ENCODE results near the gene ARIH2.
A peak's percentile ranks its signal among the peaks of the same experiment; 100 is the strongest.

The ARIH2 gene

GRCh38 chr3:48985831-48986376 lies 67.3 kb downstream of the ARIH2 start:
- H3K27me3 ChIP-seq (replicated peaks; ENCODE audit: insufficient read depth, low read length), result no peaks in the 10 kb centered on the region
- TF ChIP-seq CTCF (IDR thresholded peaks at IDR 0.05; ENCODE audit: low read length), result no peak
- peaks cover 4% of the 10 kb centered on the region for H3K36me3 ChIP-seq (replicated peaks; ENCODE audit: insufficient read depth, low read length)

DNA sequence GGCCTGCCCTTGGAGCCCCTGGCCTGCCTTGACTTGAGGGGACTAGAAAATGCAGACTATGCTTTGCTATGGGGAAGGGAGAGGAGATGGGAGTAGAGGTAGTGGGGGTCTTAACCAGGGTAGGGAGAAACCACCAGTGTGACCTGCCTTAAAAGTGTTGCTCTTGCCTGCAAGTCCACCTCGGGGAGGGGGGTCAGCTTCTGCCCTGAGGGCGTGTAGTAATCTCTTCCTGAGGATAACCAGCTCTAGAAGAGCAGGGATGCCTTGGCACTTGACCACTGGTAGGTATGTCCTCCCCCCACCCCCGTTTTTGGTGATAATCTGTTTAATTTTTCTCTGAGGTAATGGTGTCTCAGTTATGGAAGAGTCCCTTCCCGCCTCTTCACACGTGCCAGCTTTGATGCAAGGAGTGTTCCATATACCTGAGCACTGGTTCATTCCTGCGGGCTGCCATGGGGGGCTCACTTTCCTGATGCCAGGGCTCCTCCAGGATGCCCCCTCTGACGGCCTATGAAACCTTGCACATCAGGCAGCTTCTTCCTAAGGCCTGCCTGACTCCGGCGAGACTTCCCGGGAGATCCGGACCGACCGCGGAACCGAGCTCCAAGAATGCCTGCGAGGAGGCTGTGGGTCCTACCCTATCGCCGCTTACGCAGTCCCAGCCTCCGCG lies 70.6 kb downstream of the ARIH2 start:
- no peak for TF ChIP-seq EZH2phosphoT487 (IDR thresholded peaks at IDR 0.05; ENCODE audit: low read length)
- TF ChIP-seq EZH2 (optimal IDR thresholded peaks at IDR 0.05; ENCODE audit: low read depth, low read length), result no peak
- TF ChIP-seq CTCF (IDR thresholded peaks at IDR 0.05; ENCODE audit: low read length), result no peak
- Histone ChIP-seq H3K4me3 (ENCODE audit: low read length) (peak overlapping the region; percentile 68), H3K4me1 (ENCODE audit: low read length) (peaks cover 13% of the 10 kb centered on the region), H4K20me1 (ENCODE audit: insufficient read depth, low read length) (no peaks in the 10 kb centered on the region), H3K36me3 (replicated peaks; ENCODE audit: insufficient read depth, low read length) (no peaks in the 10 kb centered on the region), H3K4me2 (ENCODE audit: low read depth, low read length) (peak overlapping the region; percentile 97), H3K9me3 (replicated peaks; ENCODE audit: insufficient read depth, low read length) (no peaks in the 10 kb centered on the region), H3K9ac (ENCODE audit: low read length) (peak overlapping the region; percentile 75), H2AFZ (ENCODE audit: low read length) (peak overlapping the region; percentile 96), H3K27me3 (replicated peaks; ENCODE audit: insufficient read depth, low read length) (no peaks in the 10 kb centered on the region), H3K27ac (ENCODE audit: low read length) (peak overlapping the region; percentile 70; the same call in 1 of the 2 replicates), H3K79me2 (ENCODE audit: low read length) (peaks cover 40% of the 10 kb centered on the region), H3F3A (ENCODE audit: insufficient read depth, low read length) (peaks cover 3% of the 10 kb centered on the region; the same call in 1 of the 2 replicates), H3K9me2 (replicated peaks; ENCODE audit: insufficient read depth, low read length) (no peaks in the 10 kb centered on the region)
- DNase-seq, result peak; percentile 12

More at GRCh38 chr3:48985831-48986376, 67.3 kb downstream of the ARIH2 start:
- H3K79me2 ChIP-seq (ENCODE audit: low read length), result peaks cover 15% of the 10 kb centered on the region
- H3K9me3 ChIP-seq (replicated peaks; ENCODE audit: insufficient read depth, low read length), result no peaks in the 10 kb centered on the region
- no peak overlapping the region for H3K9ac ChIP-seq (ENCODE audit: low read length)
- peaks cover 6% of the 10 kb centered on the region; the same call in 1 of the 2 replicates for H3K4me1 ChIP-seq (ENCODE audit: low read length)
- no peak for DNase-seq
- H3K27ac ChIP-seq (ENCODE audit: low read length), result no peak overlapping the region
- H2AFZ ChIP-seq (ENCODE audit: low read length), result no peak overlapping the region
- no peak overlapping the region for H3K4me2 ChIP-seq (ENCODE audit: low read depth, low read length)
- H3K4me3 ChIP-seq (ENCODE audit: low read length), result no peak overlapping the region
- H3F3A ChIP-seq (ENCODE audit: insufficient read depth, low read length), result peaks cover 3% of the 10 kb centered on the region; the same call in 1 of the 2 replicates
- H3K9me2 ChIP-seq (replicated peaks; ENCODE audit: insufficient read depth, low read length), result no peaks in the 10 kb centered on the region
- no peaks in the 10 kb centered on the region for H4K20me1 ChIP-seq (ENCODE audit: insufficient read depth, low read length)

DNA sequence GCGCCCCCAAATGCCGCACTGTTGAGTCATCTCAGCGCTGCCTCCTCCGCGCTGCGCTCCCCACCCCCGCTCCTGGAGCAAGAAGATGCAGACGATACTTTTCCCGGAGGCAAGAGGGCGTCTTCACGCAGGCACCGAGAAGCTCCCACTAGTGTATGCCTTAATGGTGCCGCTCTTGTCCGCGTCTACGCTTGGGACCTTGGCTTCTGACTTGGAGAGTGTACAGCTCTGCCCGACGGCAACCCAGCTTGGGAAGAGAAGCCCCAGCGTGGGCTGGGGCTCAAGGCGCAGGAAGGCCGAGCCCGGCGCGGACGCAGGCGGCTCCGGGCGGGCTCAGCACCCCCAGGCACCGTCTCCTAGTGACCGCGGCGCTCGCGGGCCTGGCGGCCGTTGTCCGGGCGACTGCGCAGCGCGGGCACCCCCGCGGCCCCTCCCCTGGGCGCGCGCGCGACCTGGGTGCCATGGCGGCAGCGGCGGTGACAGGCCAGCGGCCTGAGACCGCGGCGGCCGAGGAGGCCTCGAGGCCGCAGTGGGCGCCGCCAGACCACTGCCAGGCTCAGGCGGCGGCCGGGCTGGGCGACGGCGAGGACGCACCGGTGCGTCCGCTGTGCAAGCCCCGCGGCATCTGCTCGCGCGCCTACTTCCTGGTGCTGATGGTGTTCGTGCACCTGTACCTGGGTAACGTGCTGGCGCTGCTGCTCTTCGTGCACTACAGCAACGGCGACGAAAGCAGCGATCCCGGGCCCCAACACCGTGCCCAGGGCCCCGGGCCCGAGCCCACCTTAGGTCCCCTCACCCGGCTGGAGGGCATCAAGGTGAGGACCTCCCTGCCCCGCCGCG lies 71.4 kb downstream of the ARIH2 start, which contains the start of gene P4HTM:
P4HTM (plus strand) TSS at position 446 of the 840 bp plus-strand sequence; CDS start at position 462, 16 bp downstream.
- peak; percentile 72 for DNase-seq
- no peak for TF ChIP-seq EZH2phosphoT487 (IDR thresholded peaks at IDR 0.05; ENCODE audit: low read length)
- TF ChIP-seq CTCF (IDR thresholded peaks at IDR 0.05; ENCODE audit: low read length), result peak; percentile 39
- no peak for TF ChIP-seq EZH2 (optimal IDR thresholded peaks at IDR 0.05; ENCODE audit: low read depth, low read length)
- Histone ChIP-seq H3K9me3 (replicated peaks; ENCODE audit: insufficient read depth, low read length) (no peaks in the 10 kb centered on the region), H3K9me2 (replicated peaks; ENCODE audit: insufficient read depth, low read length) (no peaks in the 10 kb centered on the region), H3K4me1 (ENCODE audit: low read length) (peaks cover 13% of the 10 kb centered on the region), H3K4me2 (ENCODE audit: low read depth, low read length) (peak within 1 kb of the TSS; percentile 97), H3K79me2 (ENCODE audit: low read length) (peaks cover 40% of the 10 kb centered on the region), H4K20me1 (ENCODE audit: insufficient read depth, low read length) (no peaks in the 10 kb centered on the region), H3K27me3 (replicated peaks; ENCODE audit: insufficient read depth, low read length) (no peaks in the 10 kb centered on the region), H3K27ac (ENCODE audit: low read length) (peak within 1 kb of the TSS; percentile 70; the same call in 1 of the 2 replicates), H3F3A (ENCODE audit: insufficient read depth, low read length) (peaks cover 3% of the 10 kb centered on the region; the same call in 1 of the 2 replicates), H3K36me3 (replicated peaks; ENCODE audit: insufficient read depth, low read length) (no peaks in the 10 kb centered on the region), H2AFZ (ENCODE audit: low read length) (peak within 1 kb of the TSS; percentile 96), H3K4me3 (ENCODE audit: low read length) (peak within 1 kb of the TSS; percentile 92), H3K9ac (ENCODE audit: low read length) (peak within 1 kb of the TSS; percentile 80)
